Colonic mucosa (tissue), 4 donors: Measurements from ENCODE around the gene CCSER2. TPM values are rescaled to one million over a fixed set of nuclear protein-coding genes. Genes with fewer than 3 reads are reported as not detected.

Source experiments
- DNase-seq: peaks from one replicate; pipeline ENCODE4 v3.0.0-alpha.2; 2020
- H3K27ac ChIP-seq: fragments of 200-600 bp; one replicate; pipeline ENCODE4 v1.8.0; 2021
- H3K27me3 ChIP-seq: fragments of 200-600 bp; one replicate; pipeline ENCODE4 v1.8.0; 2021
- H3K36me3 ChIP-seq: fragments of 200-600 bp; one replicate; pipeline ENCODE4 v1.8.0; 2021
- H3K4me1 ChIP-seq: fragments of 200-600 bp; one replicate; pipeline ENCODE4 v1.8.0; 2021; ENCODE audit warnings: mild to moderate bottlenecking
- H3K4me3 ChIP-seq: fragments of 200-600 bp; one replicate; pipeline ENCODE4 v1.8.0; 2021
- H3K9ac ChIP-seq, 2 donors: one replicate each; pipeline ENCODE4 v1.7.0; 2013; ENCODE audit warnings: control low read depth in 2 of 2, low read depth in 2 of 2, low read length in 2 of 2
- H3K9me3 ChIP-seq: fragments of 200-600 bp; one replicate; pipeline ENCODE4 v1.8.0; 2021
- intact Hi-C: fragments of 100-400 bp; cut with DNase I; formaldehyde crosslinking; loops from one replicate; pipeline ENCODE4 v1.14.1; 2022
- total RNA-seq, 2 donors: library from RNA; stranded (reverse); fragmentation: NEBNext Ultra II Directional in 1 of 2; extraction: Animal tissue kit (Norgen Biotek cat#: 25700) in 1 of 2; gene quantifications; one replicate each; pipeline ENCODE4 v1.2.1, GENCODE V29; 2021
- TF ChIP-seq, protein P1 (sequence below): fragments of 200-600 bp; IDR thresholded peaks from one replicate; pipeline ENCODE4 v1.8.0; 2022; ENCODE audit warnings: antibody characterized with exemption, mild to moderate bottlenecking
- donor health status: healthy.
- donor health status: DM: no; HTN: no; CAD: no.
- donor health status: DM: no; HTN: no; CAD: no.

CCSER2 gene
- total RNA-seq, 2 donors from 2014 or later: 33.7 to 64.5 TPM

DNA sequence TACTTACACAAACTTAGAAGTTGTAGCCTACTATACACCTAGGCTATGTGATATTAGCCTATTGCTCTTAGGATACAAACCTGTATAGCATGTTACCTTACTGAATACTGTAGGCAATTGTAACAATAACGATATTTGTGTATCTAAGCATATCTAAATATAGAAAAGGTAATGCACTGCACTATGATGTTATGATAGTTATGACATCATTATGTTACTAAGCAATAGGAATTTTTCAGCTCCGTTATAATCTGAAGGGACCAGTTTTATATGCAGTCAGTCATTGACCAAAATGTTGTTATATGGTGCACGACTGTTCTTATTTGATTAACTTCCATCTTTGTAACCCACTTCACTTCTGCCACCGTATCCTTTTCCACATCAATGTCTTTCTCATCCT is 62.0 kb downstream of the CCSER2 start:
- TF ChIP-seq, protein P1, sequence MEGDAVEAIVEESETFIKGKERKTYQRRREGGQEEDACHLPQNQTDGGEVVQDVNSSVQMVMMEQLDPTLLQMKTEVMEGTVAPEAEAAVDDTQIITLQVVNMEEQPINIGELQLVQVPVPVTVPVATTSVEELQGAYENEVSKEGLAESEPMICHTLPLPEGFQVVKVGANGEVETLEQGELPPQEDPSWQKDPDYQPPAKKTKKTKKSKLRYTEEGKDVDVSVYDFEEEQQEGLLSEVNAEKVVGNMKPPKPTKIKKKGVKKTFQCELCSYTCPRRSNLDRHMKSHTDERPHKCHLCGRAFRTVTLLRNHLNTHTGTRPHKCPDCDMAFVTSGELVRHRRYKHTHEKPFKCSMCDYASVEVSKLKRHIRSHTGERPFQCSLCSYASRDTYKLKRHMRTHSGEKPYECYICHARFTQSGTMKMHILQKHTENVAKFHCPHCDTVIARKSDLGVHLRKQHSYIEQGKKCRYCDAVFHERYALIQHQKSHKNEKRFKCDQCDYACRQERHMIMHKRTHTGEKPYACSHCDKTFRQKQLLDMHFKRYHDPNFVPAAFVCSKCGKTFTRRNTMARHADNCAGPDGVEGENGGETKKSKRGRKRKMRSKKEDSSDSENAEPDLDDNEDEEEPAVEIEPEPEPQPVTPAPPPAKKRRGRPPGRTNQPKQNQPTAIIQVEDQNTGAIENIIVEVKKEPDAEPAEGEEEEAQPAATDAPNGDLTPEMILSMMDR: no peak
- no peaks in the 10 kb centered on the region for H3K36me3 ChIP-seq
- DNase-seq: no peak
- no peaks in the 10 kb centered on the region for H3K9me3 ChIP-seq
- no peak overlapping the region for H3K9ac ChIP-seq
- no peak overlapping the region for H3K4me3 ChIP-seq
- H3K27me3 ChIP-seq: no peaks in the 10 kb centered on the region
- intact Hi-C loops: no loop called here
- no peaks in the 10 kb centered on the region for H3K4me1 ChIP-seq
- H3K27ac ChIP-seq: no peak overlapping the region

DNA sequence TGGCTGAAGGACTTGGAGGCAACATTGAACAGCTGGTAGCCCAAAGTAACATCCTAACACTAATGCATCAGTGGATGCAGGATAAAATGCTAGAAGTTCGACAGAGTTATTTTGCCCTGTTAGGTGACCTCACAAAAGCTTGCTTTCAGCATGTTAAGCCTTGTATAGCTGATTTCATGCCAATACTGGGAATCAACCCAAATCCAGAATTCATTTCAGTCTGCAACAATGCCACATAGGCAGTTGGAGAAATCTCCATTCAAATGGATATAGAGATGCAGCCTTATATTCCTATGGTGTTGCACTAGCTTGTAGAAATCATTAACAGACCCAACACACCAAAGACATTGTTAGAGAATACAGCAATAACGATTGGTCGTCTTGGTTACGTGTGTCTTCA is 62.9 kb downstream of the CCSER2 start:
- Histone ChIP-seq H3K4me1 (no peaks in the 10 kb centered on the region), H3K27me3 (no peaks in the 10 kb centered on the region), H3K4me3 (no peak overlapping the region), H3K36me3 (no peaks in the 10 kb centered on the region), H3K9me3 (no peaks in the 10 kb centered on the region), H3K27ac (no peak overlapping the region), H3K9ac (no peak overlapping the region)
- intact Hi-C loops: no loop called here
- no peak for DNase-seq
- TF ChIP-seq, protein P1: no peak

DNA sequence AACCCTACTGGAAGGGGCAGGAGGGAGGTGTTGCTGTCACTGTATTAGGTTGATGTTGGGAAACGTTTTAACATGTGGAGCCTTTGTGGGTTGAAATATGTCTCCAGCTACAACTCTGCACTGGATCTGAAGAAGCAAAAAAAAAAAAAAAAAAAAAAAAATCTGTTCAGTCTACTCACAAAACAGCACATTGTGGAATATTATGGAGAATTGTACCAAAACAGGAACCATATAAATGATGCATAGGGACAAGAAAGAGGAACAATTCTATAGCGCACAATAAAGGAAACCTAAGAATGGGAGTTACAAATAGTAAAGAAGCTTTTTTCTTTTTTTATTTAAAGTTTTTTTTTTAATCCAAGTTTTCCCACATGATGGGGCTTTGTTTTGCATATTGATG is 63.8 kb downstream of the CCSER2 start:
- intact Hi-C loops: no loop called here

DNA sequence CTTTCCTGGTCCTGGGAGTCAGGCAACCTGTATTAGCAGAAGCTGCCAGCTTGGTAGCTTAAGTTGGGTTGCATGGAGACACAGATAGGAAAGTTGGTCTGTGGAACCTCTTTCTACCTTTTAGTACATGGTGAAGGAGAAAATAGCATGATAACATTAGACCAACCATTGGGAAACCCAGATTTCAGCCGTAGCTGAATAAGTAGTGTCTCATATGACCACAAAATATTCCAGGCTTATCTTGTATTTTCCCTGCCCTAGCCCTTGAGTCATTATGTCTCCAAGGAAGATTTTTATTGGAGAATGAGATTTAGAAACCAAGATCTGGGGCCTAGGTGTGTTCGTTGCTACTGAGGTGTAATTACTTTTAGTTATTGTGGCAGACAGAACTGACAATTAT is 67.2 kb downstream of the CCSER2 start:
- Histone ChIP-seq H3K4me3 (no peak overlapping the region), H3K27ac (no peak overlapping the region), H3K4me1 (peaks cover 3% of the 10 kb centered on the region), H3K36me3 (no peaks in the 10 kb centered on the region), H3K9ac (no peak overlapping the region), H3K9me3 (no peaks in the 10 kb centered on the region), H3K27me3 (no peaks in the 10 kb centered on the region)
- no peak for DNase-seq
- TF ChIP-seq, protein P1: no peak
- intact Hi-C loops: no loop called here

More for the DNA sequence above, 63.8 kb downstream of the CCSER2 start:
- Histone ChIP-seq H3K9me3 (no peaks in the 10 kb centered on the region), H3K36me3 (no peaks in the 10 kb centered on the region), H3K4me1 (no peaks in the 10 kb centered on the region), H3K27me3 (no peaks in the 10 kb centered on the region), H3K9ac (no peak overlapping the region), H3K4me3 (no peak overlapping the region), H3K27ac (no peak overlapping the region)
- TF ChIP-seq, protein P1: no peak
- DNase-seq: no peak

DNA sequence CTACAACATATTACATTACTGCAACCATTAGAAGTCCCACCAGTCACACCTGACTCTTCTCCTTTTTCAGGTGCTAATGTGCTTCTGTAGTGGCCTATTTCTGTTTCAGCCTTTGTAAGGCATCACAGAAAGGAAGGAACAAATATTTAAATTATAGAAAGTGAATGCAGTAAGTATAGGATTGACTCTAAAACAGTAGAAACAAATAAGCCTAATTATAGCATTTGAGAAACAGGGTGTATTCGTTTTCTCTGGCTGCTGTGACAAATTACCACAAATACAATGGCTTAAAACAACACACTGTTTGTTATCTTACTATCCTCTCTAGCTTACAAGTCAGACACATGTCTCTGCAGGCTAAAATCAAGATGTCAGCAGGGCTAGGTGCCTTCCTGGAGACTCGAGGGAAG is 69.4 kb downstream of the CCSER2 start:
- Histone ChIP-seq H3K4me3 (no peak overlapping the region), H3K36me3 (no peaks in the 10 kb centered on the region), H3K9ac (no peak overlapping the region), H3K27me3 (no peaks in the 10 kb centered on the region), H3K9me3 (no peaks in the 10 kb centered on the region), H3K27ac (no peak overlapping the region), H3K4me1 (peaks cover 3% of the 10 kb centered on the region)
- no peak for DNase-seq
- intact Hi-C loops: no loop called here
- TF ChIP-seq, protein P1: no peak

DNA sequence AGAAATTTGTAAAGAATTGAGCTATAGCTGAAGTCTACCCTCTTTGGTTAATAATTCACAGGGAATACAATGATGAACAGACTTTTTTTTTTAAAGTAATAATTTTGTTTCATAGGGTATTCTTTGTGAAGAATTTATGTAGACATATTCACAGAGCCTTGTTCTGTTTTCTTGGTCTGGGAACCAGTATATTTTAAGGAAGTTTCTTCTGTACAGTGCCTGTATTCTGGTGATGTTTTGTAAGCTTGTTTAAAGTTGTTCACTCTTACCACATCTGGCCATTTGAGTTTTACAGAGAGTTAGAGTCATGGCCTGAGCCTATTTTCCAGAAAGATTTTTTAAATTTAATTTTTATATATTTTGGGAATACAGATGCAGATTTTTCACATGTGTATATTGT is 70.3 kb downstream of the CCSER2 start:
- H3K4me1 ChIP-seq: peaks cover 3% of the 10 kb centered on the region
- intact Hi-C loops: no loop called here
- H3K4me3 ChIP-seq: no peak overlapping the region
- H3K27me3 ChIP-seq: no peaks in the 10 kb centered on the region
- DNase-seq: no peak
- TF ChIP-seq, protein P1: no peak
- no peaks in the 10 kb centered on the region for H3K36me3 ChIP-seq
- no peak overlapping the region for H3K27ac ChIP-seq
- no peak overlapping the region for H3K9ac ChIP-seq
- no peaks in the 10 kb centered on the region for H3K9me3 ChIP-seq
